ENCODE data around the gene PLA2G4A.

DNA sequence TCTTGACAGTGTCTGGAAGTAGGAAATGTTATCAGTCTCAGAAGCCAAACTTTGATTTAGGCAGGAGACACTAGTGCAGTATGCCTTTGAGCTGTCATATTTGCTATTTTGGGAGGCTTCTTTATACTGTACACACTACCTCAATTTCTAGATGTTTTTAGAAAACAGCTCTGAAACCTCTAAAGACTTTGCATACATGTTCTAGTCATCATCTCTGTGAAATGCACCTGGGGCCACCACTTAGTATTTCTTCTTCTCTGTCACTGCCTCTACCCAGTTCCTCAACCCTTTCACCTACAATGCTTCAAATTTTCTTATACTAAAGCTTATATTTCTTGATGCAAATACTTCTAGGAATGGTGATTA is 29.1 kb upstream of the PLA2G4A start:
- TF ChIP-seq EZH2phosphoT487 (IDR thresholded peaks at IDR 0.05; ENCODE audit: insufficient read depth, low read depth) (no peak), EZH2 (IDR thresholded peaks at IDR 0.05; ENCODE audit: insufficient read depth, poor library complexity, severe bottlenecking) (no peak)
